OCI-LY7 (cell line): ENCODE results near the gene PTCHD1. TPM values are rescaled to one million over a fixed set of nuclear protein-coding genes. Genes with fewer than 3 reads are reported as not detected.

Experiments
- BruUV-seq: library from RNA; stranded (reverse); fragments of 400-500 nt; replicated peaks from 2 replicates; lab custom pipeline; 2021; lab: Mats Ljungman, UMichigan
- CTCF ChIA-PET: fragments of 300-600 bp; sonication (Branson Sonifier 250); formaldehyde crosslinking; loops from one replicate; lab custom pipeline; 2022; ENCODE audit warnings: antibody characterized with exemption; ENCODE audit not compliant: unreplicated experiment; lab: Charles Lee
- POLR2A ChIA-PET: fragments of 300-600 bp; sonication (Branson Sonifier 250); formaldehyde crosslinking; loops from one replicate; lab custom pipeline; 2022; ENCODE audit warnings: antibody characterized with exemption; lab: Charles Lee
- DNase-seq: peaks from one replicate; pipeline ENCODE4 v3.0.0-alpha.2; 2015; ENCODE audit warnings: low spot score
- H2AFZ ChIP-seq: fragments of 200-600 bp; sonication (generic), shearing (Covaris generic); 2 replicates; pipeline ENCODE4 v1.6.1; 2014; ENCODE audit warnings: mild to moderate bottlenecking, antibody characterized with exemption, low read length, moderate library complexity
- H3K27ac ChIP-seq: fragments of 200-600 bp; sonication (generic); 2 replicates; pipeline ENCODE4 v1.5.1; 2014; ENCODE audit warnings: mixed run types, low read depth, mild to moderate bottlenecking, moderate library complexity, low read length, inconsistent platforms; ENCODE audit not compliant: poor library complexity, severe bottlenecking
- H3K36me3 ChIP-seq: fragments of 200-600 bp; sonication (generic); 2 replicates; pipeline ENCODE4 v1.6.1; 2014; ENCODE audit warnings: mild to moderate bottlenecking, antibody characterized with exemption, low read length, moderate library complexity, mixed read lengths; ENCODE audit not compliant: insufficient read depth
- H3K4me1 ChIP-seq: fragments of 200-600 bp; sonication (generic); 2 replicates; pipeline ENCODE4 v1.5.1; 2014; ENCODE audit warnings: mild to moderate bottlenecking, low read length; ENCODE audit not compliant: insufficient read depth, poor library complexity, severe bottlenecking
- H3K4me2 ChIP-seq: fragments of 200-600 bp; sonication (generic); 2 replicates; pipeline ENCODE4 v1.6.1; 2014; ENCODE audit warnings: mild to moderate bottlenecking, low read length
- H3K4me3 ChIP-seq: fragments of 200-600 bp; sonication (generic); 2 replicates; pipeline ENCODE4 v1.5.1; 2014; ENCODE audit warnings: mild to moderate bottlenecking, low read depth, low read length; ENCODE audit not compliant: poor library complexity, severe bottlenecking
- H3K79me2 ChIP-seq: fragments of 200-600 bp; sonication (generic); 2 replicates; pipeline ENCODE4 v1.6.1; 2016; ENCODE audit warnings: low read depth, mild to moderate bottlenecking, low read length, moderate library complexity, mixed read lengths; ENCODE audit not compliant: insufficient read depth
- H3K9me2 ChIP-seq: fragments of 200-600 bp; sonication (generic); 2 replicates; pipeline ENCODE4 v1.6.1; 2016; ENCODE audit warnings: mild to moderate bottlenecking, low read length, mixed read lengths; ENCODE audit not compliant: insufficient read depth
- H3K9me3 ChIP-seq: fragments of 200-600 bp; sonication (generic); 2 replicates; pipeline ENCODE4 v1.6.1; 2014; ENCODE audit warnings: mild to moderate bottlenecking, mixed run types, low read length, mixed read lengths
- H4K20me1 ChIP-seq: fragments of 200-600 bp; sonication (generic); 2 replicates; pipeline ENCODE4 v1.6.1; 2014; ENCODE audit warnings: mild to moderate bottlenecking, antibody characterized with exemption, low read length, moderate library complexity, mixed read lengths; ENCODE audit not compliant: insufficient read depth
- EZH2phosphoT487 ChIP-seq: fragments of 200-600 bp; sonication (generic); IDR thresholded peaks from 2 replicates; pipeline ENCODE4 v1.6.1; 2018; ENCODE audit warnings: low read depth, borderline replicate concordance, mild to moderate bottlenecking, mixed run types, antibody characterized with exemption, low read length, moderate library complexity, mixed read lengths
- intact Hi-C: fragments of 100-400 bp; cut with micrococcal nuclease; formaldehyde crosslinking; loops from one replicate; pipeline ENCODE4 v1.10.0; 2022; ENCODE audit not compliant: unreplicated experiment
- total RNA-seq, 2 experiments: library from RNA; depleted of rRNA in 1 of 2; stranded (reverse); fragments of >200 nt in 1 of 2; shearing (Covaris generic) in 1 of 2; gene quantifications; 2 replicates each; pipeline ENCODE4 v1.2.3, GENCODE V29; 2014 to 2022
- TF ChIP-seq, protein P1 (sequence below): fragments of 200-600 bp; sonication (generic); conservative IDR thresholded peaks from 2 replicates; pipeline ENCODE4 v1.5.1; 2014; ENCODE audit warnings: mild to moderate bottlenecking, antibody characterized with exemption, low read length, moderate library complexity, mixed read lengths

PTCHD1 gene
- total RNA-seq, 2 experiments from 2014 or later = not detected

DNA sequence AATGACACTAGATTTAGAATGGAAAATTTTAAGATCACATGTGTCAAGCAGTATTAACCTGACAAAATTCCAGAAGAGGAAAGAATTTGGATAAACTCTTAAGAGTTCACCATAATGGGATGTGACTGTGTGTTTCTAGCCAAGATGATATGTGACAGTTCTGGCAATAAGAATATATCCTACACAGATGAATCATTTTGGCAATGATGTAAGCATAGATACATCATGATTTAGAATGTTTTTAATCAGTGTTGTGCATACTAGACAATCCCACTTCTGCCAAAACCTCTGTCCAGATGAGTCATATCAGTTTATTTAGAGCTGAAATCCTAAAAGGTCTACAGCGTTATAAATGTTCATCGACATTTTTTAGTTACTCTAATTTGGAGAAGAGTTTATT lies 48.8 kb downstream of the PTCHD1 start:
- Histone ChIP-seq H2AFZ (no peak overlapping the region), H3K79me2 (no peaks in the 10 kb centered on the region), H4K20me1 (no peaks in the 10 kb centered on the region), H3K9me2 (no peaks in the 10 kb centered on the region), H3K36me3 (no peaks in the 10 kb centered on the region), H3K4me3 (no peak overlapping the region), H3K27ac (no peak overlapping the region), H3K4me1 (no peaks in the 10 kb centered on the region), H3K4me2 (no peak overlapping the region), H3K9me3 (no peaks in the 10 kb centered on the region)
- ChIA-PET CTCF (no interaction called here), POLR2A (interaction anchor here (1.6 kb wide), 1 partner anchor 11 kb away, joined by 3 read pairs; no protein-coding TSS in a partner anchor)
- BruUV-seq = no TSS peak
- DNase-seq = no peak
- intact Hi-C loops = no loop called here
- TF ChIP-seq, protein P1, sequence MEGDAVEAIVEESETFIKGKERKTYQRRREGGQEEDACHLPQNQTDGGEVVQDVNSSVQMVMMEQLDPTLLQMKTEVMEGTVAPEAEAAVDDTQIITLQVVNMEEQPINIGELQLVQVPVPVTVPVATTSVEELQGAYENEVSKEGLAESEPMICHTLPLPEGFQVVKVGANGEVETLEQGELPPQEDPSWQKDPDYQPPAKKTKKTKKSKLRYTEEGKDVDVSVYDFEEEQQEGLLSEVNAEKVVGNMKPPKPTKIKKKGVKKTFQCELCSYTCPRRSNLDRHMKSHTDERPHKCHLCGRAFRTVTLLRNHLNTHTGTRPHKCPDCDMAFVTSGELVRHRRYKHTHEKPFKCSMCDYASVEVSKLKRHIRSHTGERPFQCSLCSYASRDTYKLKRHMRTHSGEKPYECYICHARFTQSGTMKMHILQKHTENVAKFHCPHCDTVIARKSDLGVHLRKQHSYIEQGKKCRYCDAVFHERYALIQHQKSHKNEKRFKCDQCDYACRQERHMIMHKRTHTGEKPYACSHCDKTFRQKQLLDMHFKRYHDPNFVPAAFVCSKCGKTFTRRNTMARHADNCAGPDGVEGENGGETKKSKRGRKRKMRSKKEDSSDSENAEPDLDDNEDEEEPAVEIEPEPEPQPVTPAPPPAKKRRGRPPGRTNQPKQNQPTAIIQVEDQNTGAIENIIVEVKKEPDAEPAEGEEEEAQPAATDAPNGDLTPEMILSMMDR = no peak
- TF ChIP-seq EZH2phosphoT487 = no peak

DNA sequence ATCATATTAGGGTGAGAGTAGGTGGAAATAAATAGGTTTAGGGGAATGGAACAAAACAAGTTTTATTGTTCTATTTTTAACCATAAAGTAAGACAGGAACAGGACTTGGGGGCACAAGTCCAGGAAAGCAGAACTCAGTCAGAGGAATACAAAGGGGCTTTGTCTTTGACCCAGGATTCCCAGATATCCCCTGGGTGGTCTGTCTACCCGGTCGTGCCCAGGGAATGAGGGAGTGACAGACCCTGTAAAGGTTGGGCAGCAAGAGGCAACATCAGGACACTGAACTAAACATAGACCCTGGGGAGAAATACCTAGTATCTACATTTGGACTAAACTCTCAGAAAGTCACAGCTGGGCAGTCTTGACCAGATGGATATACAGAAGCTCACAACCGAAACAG lies 50.6 kb downstream of the PTCHD1 start:
- no peaks in the 10 kb centered on the region for H4K20me1 ChIP-seq
- ChIA-PET POLR2A (no interaction called here), CTCF (no interaction called here)
- no peak overlapping the region for H3K4me2 ChIP-seq
- no peaks in the 10 kb centered on the region for H3K36me3 ChIP-seq
- no peaks in the 10 kb centered on the region for H3K9me2 ChIP-seq
- H3K4me1 ChIP-seq = no peaks in the 10 kb centered on the region
- H2AFZ ChIP-seq = no peak overlapping the region
- DNase-seq = no peak
- intact Hi-C loops = no loop called here
- no peaks in the 10 kb centered on the region for H3K79me2 ChIP-seq
- no peak overlapping the region for H3K4me3 ChIP-seq
- TF ChIP-seq EZH2phosphoT487 = no peak
- TF ChIP-seq, protein P1 = no peak
- no peaks in the 10 kb centered on the region for H3K9me3 ChIP-seq
- no peak overlapping the region for H3K27ac ChIP-seq
- no TSS peak for BruUV-seq

DNA sequence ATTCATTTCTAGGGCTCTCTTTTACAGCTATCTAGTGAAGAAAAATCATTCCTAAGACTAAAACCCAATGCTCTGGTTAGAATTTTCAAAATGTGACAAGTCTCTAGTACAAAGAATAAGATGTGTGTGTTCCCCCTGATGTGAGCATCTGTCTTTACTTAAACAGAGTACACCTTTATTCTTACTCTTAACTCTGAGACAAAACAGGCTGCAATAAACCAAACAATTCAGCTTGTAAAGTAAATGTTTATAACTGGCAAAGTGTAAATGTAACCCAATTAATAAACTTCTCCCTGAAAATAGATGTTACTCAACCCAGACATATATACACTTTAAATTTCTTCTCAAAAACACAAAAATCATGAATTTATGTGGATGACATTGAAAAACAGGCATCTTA lies 51.6 kb downstream of the PTCHD1 start:
- no peak overlapping the region for H3K4me2 ChIP-seq
- ChIA-PET POLR2A (no interaction called here), CTCF (no interaction called here)
- TF ChIP-seq EZH2phosphoT487 = no peak
- no peaks in the 10 kb centered on the region for H3K79me2 ChIP-seq
- H3K9me3 ChIP-seq = no peaks in the 10 kb centered on the region
- BruUV-seq = no TSS peak
- H4K20me1 ChIP-seq = no peaks in the 10 kb centered on the region
- no peak overlapping the region for H3K4me3 ChIP-seq
- no peak overlapping the region for H2AFZ ChIP-seq
- H3K9me2 ChIP-seq = no peaks in the 10 kb centered on the region
- intact Hi-C loops = no loop called here
- H3K27ac ChIP-seq = no peak overlapping the region
- no peaks in the 10 kb centered on the region for H3K4me1 ChIP-seq
- no peaks in the 10 kb centered on the region for H3K36me3 ChIP-seq
- DNase-seq = no peak
